Ishikawa (cell line): ENCODE results near the gene ALB.

Experiments used
- CEBPB ChIP-seq: IDR thresholded peaks from 2 replicates; pipeline ENCODE4 v1.6.1; 2012
- CREB1 ChIP-seq: IDR thresholded peaks from 2 replicates; pipeline ENCODE4 v1.6.1; 2012; ENCODE audit warnings: low read depth
- EGR1 ChIP-seq: IDR thresholded peaks from 2 replicates; pipeline ENCODE4 v1.6.1; 2012
- EP300 ChIP-seq: IDR thresholded peaks from 2 replicates; pipeline ENCODE4 v1.6.1; 2012; ENCODE audit warnings: borderline replicate concordance
- FOXM1 ChIP-seq: IDR thresholded peaks from 2 replicates; pipeline ENCODE4 v1.6.1; 2012; ENCODE audit warnings: low read depth, borderline replicate concordance
- MAX ChIP-seq: IDR thresholded peaks from 2 replicates; pipeline ENCODE4 v1.6.1; 2012
- NFIC ChIP-seq: IDR thresholded peaks from 2 replicates; pipeline ENCODE4 v1.6.1; 2012
- RAD21 ChIP-seq: IDR thresholded peaks from 2 replicates; pipeline ENCODE4 v1.6.1; 2012; ENCODE audit warnings: low read depth
- REST ChIP-seq: IDR thresholded peaks from 2 replicates; pipeline ENCODE4 v1.6.1; 2012; ENCODE audit warnings: low read depth, mild to moderate bottlenecking
- TAF1 ChIP-seq: IDR thresholded peaks from 2 replicates; pipeline ENCODE4 v1.6.1; 2012; ENCODE audit warnings: low read depth, mild to moderate bottlenecking
- TCF12 ChIP-seq: IDR thresholded peaks from 2 replicates; pipeline ENCODE4 v1.6.1; 2012; ENCODE audit warnings: low read depth
- TEAD4 ChIP-seq: IDR thresholded peaks from 2 replicates; pipeline ENCODE4 v1.6.1; 2012
- USF1 ChIP-seq: IDR thresholded peaks from 2 replicates; pipeline ENCODE4 v1.6.1; 2012
- YY1 ChIP-seq: IDR thresholded peaks from 2 replicates; pipeline ENCODE4 v1.6.1; 2012; ENCODE audit warnings: low read depth
- ZBTB7A ChIP-seq: IDR thresholded peaks from 2 replicates; pipeline ENCODE4 v1.6.1; 2012; ENCODE audit warnings: low read depth

The ALB gene

GRCh38 chr4:73409978-73410548, 6.0 kb downstream of the ALB start:
- TF ChIP-seq REST: no peak
- TF ChIP-seq MAX: no peak
- no peak for TF ChIP-seq USF1
- no peak for TF ChIP-seq CEBPB
- no peak for TF ChIP-seq ZBTB7A
- no peak for TF ChIP-seq TAF1
- TF ChIP-seq RAD21: no peak
- TF ChIP-seq EP300: no peak
- TF ChIP-seq EGR1: no peak
- TF ChIP-seq TCF12: no peak
- TF ChIP-seq NFIC: no peak
- no peak for TF ChIP-seq TEAD4
- no peak for TF ChIP-seq FOXM1
- TF ChIP-seq YY1: no peak
- TF ChIP-seq CREB1: no peak

GRCh38 chr4:73410916-73411730, 7.0 kb downstream of the ALB start:
- TF ChIP-seq EGR1: no peak
- no peak for TF ChIP-seq EP300
- no peak for TF ChIP-seq MAX
- TF ChIP-seq TEAD4: no peak
- no peak for TF ChIP-seq USF1
- no peak for TF ChIP-seq YY1
- no peak for TF ChIP-seq TAF1
- no peak for TF ChIP-seq CEBPB
- no peak for TF ChIP-seq RAD21
- TF ChIP-seq FOXM1: no peak
- TF ChIP-seq CREB1: no peak
- no peak for TF ChIP-seq TCF12
- TF ChIP-seq ZBTB7A: no peak
- TF ChIP-seq NFIC: no peak
- TF ChIP-seq REST: no peak

- TF ChIP-seq EGR1: no peak
- no peak for TF ChIP-seq ZBTB7A
- no peak for TF ChIP-seq TEAD4
- TF ChIP-seq TAF1: no peak
- no peak for TF ChIP-seq YY1
- TF ChIP-seq EP300: no peak
- TF ChIP-seq RAD21: no peak
- TF ChIP-seq CEBPB: no peak
- TF ChIP-seq MAX: no peak
- no peak for TF ChIP-seq USF1
- TF ChIP-seq FOXM1: no peak
- no peak for TF ChIP-seq CREB1
These were observed 7.8 kb downstream of the ALB start for GRCh38 chr4:73411731-73412414.

GRCh38 chr4:73413294-73413755, 9.2 kb downstream of the ALB start:
- TF ChIP-seq TEAD4 (no peak), MAX (no peak), TAF1 (no peak), CREB1 (no peak), RAD21 (no peak), REST (no peak), ZBTB7A (no peak), YY1 (no peak), CEBPB (no peak), USF1 (no peak), EGR1 (no peak), EP300 (no peak), NFIC (no peak), TCF12 (no peak), FOXM1 (no peak)
